Daoy (cell line): ENCODE measurements around the gene CALD1. TPM values are rescaled to one million over a fixed set of nuclear protein-coding genes. Genes with fewer than 3 reads are reported as not detected.

ENCODE experiments used
- DNase-seq: peaks from one replicate; pipeline ENCODE4 v3.0.0-alpha.2; 2015; ENCODE audit warnings: low read depth
- total RNA-seq: library from RNA; depleted of rRNA; stranded (reverse); fragments of >200 nt; shearing (Covaris generic); gene quantifications from 2 replicates; pipeline ENCODE4 v1.2.3, GENCODE V29; 2014

The CALD1 gene
- total RNA-seq, 1 experiment from 2014 or later = 284 TPM

DNA sequence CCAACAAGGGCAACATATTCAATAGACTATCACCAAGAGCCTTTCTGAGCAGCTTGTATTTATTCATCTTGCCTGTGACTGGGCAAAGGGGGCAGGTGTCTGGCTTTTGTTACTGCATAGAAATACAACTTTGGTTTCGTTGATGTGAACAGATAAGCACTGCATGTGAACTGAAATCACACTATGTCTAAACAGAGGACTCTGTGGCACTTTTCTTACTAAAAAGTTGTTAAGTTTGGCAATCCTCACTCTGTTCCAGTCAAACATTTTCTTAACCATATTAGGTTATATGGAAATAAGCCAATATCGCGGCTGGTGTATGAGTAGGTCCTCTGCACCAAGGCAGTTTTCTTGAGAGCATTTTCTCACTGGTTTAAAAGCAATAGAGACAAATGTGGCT, 48.5 kb downstream of the CALD1 start:
- no peak for DNase-seq

DNA sequence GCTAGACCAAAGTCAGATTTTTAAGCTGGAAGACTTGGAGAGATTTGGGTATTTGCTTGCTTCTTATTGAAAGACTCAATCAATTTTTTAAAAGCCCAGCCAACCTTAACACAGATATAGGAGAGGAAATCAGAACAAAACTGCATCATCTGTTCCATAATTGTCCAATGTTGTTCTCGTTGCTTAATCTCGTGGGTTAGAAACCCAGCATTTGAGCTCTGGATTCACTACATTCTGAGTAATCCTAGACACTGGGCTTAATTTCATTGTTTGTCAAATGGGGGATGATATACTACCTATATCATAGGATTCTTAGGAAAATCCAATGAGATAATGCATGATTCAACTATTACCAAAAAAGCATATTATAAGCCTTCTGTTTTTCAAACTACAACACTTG, 48.9 kb downstream of the CALD1 start:
- DNase-seq = no peak

DNA sequence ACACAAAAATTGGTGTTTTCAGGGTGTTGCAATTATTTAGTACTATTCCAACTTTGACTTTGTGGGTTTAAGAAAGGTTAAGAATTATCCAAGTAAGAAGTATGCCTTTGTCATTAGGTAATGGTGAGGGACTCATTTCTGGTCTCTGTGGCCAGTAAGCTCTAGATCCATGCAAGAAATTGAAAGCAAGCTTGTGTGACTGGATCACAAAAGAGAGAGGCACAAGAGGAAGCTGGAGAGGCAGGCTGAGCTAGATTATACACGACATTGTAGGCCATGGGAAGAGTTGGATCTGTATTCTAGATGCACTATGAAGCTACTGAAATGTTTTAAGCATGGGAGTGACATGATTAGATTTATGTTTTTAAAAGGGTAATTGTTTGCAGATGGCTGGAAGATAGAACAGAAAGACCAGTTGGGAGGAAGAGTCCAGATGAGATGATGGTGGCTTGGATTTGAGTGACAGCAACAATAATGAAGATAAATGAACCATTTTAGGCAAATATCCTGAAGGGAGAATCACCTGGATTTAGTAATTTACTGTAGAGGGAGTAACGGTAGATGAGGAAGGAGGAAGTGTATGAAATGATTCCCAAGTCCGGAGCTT, 50.0 kb downstream of the CALD1 start:
- DNase-seq = no peak

DNA sequence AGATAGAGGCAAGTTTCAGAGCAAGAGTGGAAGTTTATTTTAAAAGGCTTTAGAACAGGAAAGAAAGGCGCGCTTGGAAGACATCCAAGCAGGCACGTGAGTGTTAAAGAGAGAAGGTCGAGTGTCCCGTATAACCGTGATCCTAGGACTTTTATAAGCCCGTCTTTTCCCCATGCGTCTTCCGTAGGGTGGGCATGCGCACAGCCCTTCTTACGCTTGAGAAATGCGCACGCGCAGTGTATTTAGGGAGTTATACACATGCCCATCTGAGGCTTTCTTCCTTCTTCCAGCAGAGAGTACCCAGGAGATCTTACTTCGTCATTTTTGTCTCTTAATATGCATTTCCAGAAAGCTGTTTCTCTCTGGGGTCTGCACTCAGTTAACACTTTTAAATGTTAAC, 52.4 kb downstream of the CALD1 start:
- no peak for DNase-seq

DNA sequence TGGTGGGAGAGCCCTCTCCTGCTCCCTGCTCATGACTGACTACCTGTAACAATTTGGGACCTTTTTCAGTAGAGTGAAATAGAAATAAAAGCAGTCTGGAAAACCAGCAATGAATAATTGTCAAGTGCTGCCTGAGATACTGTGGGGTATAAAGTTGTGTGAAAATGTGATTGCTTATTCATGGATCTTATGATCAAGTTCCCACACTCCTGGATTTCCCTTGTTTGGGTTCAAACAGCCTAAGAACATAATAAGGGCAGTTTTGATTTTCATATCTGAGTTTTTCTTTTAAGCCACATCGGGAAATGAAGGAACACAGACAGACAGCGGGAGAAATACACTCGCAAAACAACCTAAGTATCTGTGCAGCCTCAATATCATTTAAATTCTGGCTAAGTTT, 52.9 kb downstream of the CALD1 start:
- DNase-seq = no peak

DNA sequence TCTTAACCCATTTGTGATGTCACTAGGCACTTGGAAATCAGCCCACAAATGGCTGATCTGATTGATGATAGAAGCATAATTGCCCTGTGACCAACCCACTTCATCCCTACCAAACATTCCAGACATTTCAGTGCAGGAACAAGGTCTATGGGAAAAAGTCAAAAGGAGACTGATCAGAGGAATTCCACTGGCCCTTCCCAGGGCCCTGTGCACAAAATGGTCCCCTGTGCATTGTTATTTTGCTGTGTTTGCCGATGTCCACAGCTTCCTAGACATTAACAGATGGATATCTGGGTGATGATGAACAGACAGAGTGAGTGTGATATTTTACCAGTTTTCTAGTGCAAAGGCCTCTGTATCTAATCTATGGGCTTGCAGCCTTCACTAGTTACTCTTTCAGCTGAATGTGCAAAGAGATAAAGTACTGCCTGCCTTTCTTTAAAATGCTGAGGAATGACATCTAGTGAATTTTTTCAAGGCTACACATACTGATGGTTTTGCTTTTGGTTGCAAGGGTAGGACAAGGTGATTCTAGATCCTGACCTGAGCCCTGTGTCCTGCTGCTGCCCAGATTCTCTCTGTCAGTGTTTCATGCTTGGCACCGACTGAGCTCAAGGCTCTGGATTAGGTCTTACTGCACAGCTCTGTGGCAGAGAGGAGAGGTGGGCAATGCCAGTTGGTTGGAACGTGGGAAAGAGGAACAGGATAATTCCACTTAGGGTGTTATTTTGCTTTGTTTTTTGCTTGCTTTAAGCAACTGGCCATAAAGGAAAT, 55.4 kb downstream of the CALD1 start:
- no peak for DNase-seq

DNA sequence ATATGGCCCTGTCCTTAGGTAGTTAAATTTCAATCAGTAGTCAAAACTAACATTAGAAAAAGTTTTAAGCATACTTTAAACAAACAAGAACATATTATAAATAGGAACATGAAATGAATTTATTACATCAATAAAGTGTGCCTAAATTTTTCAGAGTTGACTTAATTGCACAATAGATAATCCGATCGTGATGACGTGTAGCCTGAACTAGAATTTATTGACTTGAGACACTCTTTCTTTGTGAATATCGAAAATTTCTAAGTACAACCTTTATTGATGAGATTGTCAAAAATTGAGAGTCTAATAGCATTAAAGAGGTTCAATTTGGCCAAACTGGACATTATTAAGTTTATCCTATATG, 56.0 kb downstream of the CALD1 start:
- no peak for DNase-seq

DNA sequence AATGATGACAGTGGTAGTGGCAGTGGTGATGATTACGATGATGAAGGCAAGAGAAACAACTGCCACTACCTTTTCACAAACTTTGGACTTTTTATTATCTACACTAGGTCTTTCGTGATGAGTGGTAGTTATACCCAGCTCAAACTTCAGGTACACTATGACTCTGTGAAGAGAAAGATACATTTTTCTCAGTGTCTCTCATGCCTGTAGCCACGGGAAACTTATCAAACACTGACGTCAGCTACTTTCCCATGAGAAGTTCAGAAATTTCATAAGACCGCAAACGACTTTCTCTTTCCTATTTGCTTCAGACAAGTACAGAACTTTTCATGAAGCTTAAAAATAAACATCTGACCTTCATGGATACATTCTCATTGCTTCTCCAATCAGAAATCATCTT, 57.0 kb downstream of the CALD1 start:
- peak; percentile 81 for DNase-seq

DNA sequence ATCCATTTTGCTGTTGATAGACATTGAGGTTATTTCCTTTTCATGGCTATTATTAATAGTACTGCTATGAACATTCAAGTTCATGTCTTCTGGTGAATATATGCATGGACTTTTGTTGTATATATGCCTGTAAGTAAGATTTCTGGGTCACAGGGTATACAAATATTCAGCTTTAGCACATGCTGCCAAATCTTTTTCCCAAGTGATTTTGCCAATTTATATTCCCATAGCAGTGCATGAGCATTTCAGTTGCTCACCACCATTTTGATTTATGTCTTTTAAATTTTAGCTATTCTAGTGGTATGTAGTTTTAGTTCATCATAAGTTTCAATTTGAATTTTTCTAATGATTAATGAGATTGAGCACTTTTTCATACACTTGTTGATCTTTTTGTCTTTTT, 59.9 kb downstream of the CALD1 start:
- DNase-seq = no peak

DNA sequence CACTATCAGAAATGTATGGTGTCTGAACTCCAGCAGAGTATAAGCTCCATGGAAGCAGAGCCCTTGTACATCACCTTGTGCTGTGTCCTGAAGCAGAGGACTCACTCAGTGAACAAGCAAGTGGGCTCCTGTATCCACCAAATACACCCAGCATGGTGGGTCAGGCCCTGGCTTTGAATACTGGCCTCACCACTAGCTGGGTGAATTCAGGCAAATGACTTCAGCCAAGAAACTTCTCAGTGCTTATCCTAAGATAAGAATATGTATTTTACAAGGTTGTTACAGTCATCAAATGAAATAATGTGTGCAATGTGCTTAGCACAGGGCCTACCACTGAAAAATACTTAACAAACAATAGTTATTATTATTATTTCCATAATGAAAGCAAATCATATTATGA, 62.6 kb downstream of the CALD1 start:
- no peak for DNase-seq

DNA sequence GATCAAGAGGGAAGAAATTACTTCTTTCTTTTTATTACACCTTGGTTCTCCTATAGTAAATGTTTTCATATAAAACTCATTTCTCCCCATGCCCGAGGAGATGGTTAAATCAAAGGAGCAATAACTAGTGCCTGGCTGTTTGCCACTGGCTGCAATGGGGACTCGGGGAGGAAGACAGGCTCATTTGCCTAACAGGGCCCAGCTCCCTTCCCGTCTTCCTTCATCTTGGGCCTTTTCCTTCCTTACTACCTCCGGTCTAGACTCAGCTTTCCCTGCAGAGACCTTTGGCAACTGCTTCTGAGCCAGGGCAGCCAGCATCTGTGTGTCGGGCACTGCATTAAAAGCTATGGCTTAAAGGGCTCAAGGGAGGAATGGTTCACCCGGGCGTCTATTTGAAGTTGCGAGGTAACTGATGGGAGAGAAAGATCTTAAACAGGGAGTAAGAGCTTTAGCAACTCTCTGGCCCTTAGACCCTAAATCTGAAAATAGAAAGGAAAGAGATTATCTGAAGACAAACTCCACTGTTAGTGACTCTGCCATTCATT, 63.5 kb downstream of the CALD1 start:
- no peak for DNase-seq

DNA sequence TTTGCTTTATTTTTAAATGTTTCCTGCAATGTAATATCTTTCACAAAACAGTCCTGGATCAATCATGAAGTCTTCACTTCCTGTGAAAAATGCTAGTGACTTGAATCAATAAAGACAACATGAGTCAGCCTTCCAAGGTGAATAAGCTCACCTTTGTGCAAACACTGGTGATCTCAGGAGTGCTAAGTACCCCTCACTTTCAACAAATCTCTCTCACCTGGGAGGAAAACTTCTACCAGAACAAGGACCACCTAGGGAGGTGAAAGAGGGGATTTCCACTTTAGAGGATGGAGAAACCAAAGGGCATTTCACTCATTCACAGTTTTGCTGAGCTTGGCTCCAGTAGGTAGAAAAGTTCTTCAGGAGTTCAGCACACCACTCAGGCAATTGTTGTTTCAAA, 64.8 kb downstream of the CALD1 start:
- DNase-seq = no peak

DNA sequence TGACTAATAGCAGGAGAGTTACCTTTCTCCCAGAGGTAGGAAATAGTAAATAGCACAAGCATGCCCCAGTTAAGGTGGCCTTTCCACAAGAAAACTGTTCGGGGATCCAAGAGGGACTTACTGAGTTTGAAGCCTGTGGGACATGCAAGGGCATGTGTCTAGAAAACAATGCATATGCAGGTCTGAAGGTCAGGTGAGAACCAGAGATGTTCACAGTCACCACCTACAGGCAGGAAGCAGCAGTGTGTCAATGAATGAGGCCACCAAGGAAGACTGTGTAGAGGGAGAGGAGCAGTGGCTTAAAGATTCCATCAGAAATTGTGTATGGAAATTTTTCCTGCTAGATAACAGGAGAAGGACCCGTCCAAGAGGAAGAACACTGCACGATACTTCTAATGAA, 66.0 kb downstream of the CALD1 start:
- DNase-seq = no peak

DNA sequence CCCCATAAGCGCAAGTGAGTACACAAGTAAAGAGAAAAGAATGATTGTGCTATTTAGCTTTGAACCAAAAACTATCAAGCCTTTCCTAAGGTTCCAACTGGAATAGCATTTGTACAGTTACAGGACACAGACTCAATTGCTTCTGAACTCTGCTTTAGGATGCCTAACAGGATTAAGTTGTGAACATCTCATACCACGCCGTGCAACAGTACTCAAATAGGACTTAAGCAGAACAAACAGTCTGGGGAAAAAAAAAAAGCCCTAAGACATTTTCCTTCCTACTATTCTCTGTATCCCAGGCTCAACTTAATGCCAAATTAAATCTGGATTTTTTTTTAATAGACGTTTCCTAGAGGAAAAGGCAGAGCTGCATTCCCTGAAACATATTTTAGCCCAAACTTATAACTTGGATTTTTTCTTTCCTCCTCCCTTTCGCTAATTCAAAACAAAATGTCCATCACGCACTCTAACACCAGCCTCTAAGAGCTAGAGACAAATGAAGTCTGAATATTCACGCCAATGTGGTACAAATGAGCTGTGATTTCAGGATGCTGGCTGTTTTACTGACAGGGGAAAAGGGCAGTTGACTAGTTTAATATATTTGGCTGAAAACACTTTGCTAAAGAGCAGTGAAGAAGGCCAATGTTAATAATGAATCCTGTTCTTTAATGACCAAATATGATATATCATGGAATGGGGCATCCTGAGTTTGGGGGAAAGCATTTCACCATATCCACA, 68.6 kb downstream of the CALD1 start:
- DNase-seq = no peak

DNA sequence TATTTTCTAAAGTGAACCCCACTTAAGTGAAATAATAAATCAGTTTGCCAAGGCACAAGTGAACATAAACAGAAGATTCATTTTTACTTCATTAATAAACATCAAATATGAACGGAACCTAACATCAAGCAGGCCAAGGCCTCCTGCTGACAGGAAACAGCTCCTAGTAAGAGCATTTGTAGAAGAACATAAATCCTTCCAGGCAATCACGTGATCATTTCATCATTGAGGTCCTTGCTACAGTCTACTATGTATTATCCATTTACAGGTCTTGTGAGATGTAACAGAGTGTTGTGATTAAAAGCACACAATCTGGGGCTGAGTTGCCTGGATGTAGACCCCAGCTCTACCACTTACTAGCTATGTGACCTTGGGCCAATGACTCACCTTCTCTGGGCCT, 70.6 kb downstream of the CALD1 start:
- DNase-seq = no peak

DNA sequence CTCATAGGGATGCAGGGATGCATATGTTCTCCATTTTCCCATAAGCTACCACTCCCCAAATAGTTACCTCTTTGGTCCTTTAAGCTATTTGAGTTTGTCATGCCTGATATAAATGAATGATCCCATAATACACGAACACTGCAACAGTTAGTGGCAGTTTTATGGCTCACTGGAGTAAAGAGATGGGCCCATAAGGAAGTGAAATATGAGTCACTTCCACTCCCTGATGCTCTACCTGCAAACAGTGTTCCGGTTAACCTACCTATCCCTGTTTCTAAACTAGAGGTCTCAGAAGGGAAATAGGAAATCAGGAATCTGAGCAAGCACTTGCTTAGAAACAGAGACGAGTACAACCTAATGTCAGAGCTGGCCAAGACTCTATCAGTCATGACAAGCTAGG, 71.7 kb downstream of the CALD1 start:
- DNase-seq = no peak

DNA sequence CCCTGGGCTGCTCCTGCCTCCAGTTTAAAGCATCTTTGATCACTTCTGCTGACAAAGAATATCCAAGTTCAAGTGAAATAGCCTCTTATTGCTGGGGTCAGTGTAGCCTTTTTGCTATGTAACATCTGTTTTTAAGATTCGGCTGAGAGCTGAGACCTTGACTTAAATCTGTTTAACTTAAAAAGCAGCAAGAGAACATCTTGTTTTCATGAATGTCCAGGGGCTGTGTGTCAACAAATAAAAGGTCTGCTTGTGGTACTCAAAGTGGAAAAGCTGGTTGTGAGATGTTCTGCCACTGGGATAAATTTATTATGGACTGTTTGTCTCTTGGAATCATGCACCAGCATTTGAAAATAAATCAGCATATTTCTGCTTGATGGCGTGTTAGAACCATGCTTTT, 73.2 kb downstream of the CALD1 start:
- DNase-seq = no peak

DNA sequence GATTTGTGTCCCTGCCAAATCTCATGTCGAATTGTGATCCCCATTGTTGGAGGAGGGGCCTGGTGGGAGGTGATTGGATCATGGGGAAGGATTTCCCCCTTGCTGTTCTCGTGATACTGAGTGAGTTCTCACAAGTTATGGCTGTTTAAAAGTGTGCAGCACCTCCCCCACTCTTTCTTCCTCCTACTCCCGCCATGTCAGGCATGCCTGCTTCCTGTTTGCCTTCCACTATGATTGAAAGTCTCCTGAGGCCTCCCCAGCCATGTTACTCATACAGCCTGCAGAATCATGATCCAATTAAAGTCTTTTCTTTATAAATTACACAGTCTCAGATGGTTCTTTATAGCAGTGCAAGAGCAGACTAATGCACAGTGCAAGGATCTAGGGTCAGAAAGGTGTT, 75.4 kb downstream of the CALD1 start:
- DNase-seq = peak; percentile 66

DNA sequence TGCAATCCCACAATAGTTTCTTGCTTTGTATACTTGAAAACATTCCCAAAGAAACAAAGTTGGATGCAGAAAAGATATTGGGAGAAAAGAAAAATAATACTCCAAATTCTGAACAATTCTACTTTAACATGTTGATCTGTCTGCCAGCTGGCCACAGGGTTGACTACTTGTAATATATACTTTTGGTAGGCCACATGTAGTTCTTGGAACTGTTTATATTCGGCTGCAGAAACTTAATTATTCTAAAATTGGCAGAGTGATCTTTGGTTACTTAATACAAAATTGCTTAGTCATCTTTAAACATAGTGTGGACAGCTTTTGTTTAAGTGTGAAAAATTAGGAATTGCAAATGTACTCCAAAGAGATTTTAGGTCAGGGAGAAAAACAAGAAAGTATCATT, 76.0 kb downstream of the CALD1 start:
- DNase-seq = no peak

DNA sequence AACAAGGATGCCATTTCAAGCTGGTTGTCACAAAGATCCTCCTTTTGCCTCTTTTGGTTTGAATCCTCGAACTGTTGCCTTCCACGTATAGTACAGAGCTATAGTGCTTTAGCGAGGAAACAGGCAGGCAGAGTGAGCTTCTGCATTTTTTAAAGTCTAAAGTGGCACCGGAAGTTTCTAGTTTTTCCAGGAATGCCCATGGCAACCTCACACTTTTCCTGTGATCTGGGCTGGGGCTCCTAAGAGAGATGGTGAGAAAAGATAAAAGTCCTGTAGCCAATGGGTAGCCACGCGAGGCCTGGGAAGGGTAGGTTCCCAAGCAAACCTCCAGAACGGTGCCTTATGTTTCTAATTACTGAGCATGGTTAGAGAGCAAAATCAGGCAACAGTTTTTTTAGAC, 76.7 kb downstream of the CALD1 start:
- DNase-seq = no peak

DNA sequence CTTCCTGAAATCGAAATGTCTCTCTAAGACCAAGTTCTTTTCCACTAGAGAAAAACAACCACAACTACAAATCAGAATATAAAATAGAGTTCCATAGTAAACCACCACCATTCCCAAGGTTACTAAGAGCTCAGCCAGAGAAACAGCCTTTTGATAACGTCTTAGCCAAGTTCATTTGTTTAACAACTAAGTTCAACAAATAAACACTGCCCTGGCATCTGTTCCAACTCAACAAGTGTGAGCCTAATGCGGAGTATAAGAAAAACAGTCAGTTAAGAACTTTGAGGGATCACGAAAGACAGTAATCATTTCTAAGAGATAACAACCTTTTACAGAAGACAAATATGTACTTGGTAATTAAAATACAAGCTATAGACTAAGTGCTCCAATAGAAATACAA, 77.3 kb downstream of the CALD1 start:
- DNase-seq = no peak

DNA sequence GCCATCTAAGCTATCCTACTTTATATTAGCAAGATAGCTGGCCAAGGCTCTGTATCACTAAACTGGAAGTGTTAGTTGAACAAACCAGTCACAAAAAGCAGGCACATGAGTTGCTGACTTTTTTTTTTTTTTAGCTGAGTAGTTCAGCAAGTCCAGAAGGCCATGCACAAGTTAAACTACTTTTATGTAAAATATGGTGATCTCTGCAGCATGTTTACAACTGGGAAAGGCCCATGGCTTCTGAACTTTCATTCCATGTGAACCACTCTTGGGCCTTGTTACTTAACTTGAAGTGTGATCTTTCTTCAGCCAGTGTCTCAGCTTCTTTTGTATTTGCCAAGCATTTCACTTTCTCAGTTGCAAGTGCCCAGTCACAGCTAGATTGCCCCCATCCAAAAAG, 78.5 kb downstream of the CALD1 start:
- no peak for DNase-seq

DNA sequence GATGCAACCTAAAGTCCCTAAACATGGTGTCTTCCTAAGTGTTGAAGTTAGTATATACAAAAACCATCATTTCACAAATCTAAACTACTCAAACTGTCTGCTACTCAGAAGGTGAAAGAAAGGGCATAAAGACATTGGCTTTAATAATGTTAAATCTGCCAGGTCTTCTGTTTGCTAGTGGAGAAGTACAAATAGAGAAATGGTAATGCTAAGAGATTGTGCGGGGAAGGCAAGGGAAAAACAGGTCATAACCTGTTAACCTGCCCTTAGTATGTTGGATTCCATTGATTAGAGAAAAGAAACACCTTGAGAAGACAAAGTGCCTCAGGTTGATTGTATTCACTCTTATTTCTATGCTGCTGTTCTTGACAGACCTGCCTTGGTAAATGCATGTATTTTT, 80.3 kb downstream of the CALD1 start:
- no peak for DNase-seq
